Upper lobe of left lung (tissue), 6 donors: ENCODE measurements around the gene ADAP2. TPM values are rescaled to one million over a fixed set of nuclear protein-coding genes. Genes with fewer than 3 reads are reported as not detected.
"Not testable (repeated sequence)": the region's sequence is repeated elsewhere in the genome, so short reads cannot be mapped to it uniquely, and the experiment has no call there.

Experiments
- ATAC-seq, 2 donors: fragments of 200-7000 bp; cut with Tn5 transposase; one replicate each; pipeline ENCODE4 v1.9.1; 2022; ENCODE audit warnings: mild to moderate bottlenecking in 2 of 2, moderate library complexity in 2 of 2; ENCODE audit not compliant: low FRiP score in 2 of 2
- DNase-seq, 2 donors: peaks; one replicate each; pipeline ENCODE4 v3.0.0-alpha.2; 2019 to 2020
- H3K27ac ChIP-seq, 4 donors: fragments of 200-600 bp; sonication (generic); one replicate each; pipeline ENCODE4 v1.5.1; 2016 to 2019
- H3K27me3 ChIP-seq, 4 donors: fragments of 200-600 bp; sonication (generic); one replicate each; pipeline ENCODE4 v1.5.1; 2017 to 2019
- H3K36me3 ChIP-seq, 4 donors: fragments of 200-600 bp; sonication (generic); one replicate each; pipeline ENCODE4 v1.5.1; 2016 to 2019
- H3K4me1 ChIP-seq, 4 donors: fragments of 200-600 bp; sonication (generic); one replicate each; pipeline ENCODE4 v1.5.1; 2018 to 2019
- H3K4me3 ChIP-seq, 4 donors: fragments of 200-600 bp; sonication (generic); one replicate each; pipeline ENCODE4 v1.5.1; 2017 to 2019; ENCODE audit warnings: mild to moderate bottlenecking in 2 of 4, moderate library complexity in 1 of 4
- H3K9me3 ChIP-seq, 4 donors: fragments of 200-600 bp; sonication (generic); one replicate each; pipeline ENCODE4 v1.5.1; 2018 to 2019
- CTCF ChIP-seq, 6 experiments: fragments of 450-650 bp in 4 of 6; fragments of 200-600 bp in 2 of 6; sonication (generic) in 2 of 6; IDR thresholded peaks; one replicate each; pipeline ENCODE4 v1.5.1; 2016 to 2019; ENCODE audit warnings: antibody characterized with exemption in 6 of 6
- EP300 ChIP-seq, 4 donors: sonication (generic); formaldehyde crosslinking; IDR thresholded peaks; one replicate each; pipeline ENCODE4 v1.5.1; 2017; ENCODE audit warnings: antibody characterized with exemption in 4 of 4, control low read depth in 2 of 4
- POLR2A ChIP-seq, 4 donors: fragments of 450-650 bp; IDR thresholded peaks; one replicate each; pipeline ENCODE4 v1.5.1; 2016 to 2017; ENCODE audit warnings: antibody characterized with exemption in 4 of 4, mild to moderate bottlenecking in 2 of 4
- POLR2AphosphoS5 ChIP-seq, 2 donors: sonication (generic); formaldehyde crosslinking; IDR thresholded peaks; one replicate each; pipeline ENCODE4 v1.5.1; 2017; ENCODE audit warnings: antibody characterized with exemption in 2 of 2
- WGBS, 2 donors: methylation state at CpG; one replicate each; pipeline ENCODE4 v1.1.5; 2017 to 2018; 5-methylcytosine and 5-hydroxymethylcytosine counted together
- total RNA-seq, 6 donors: library from RNA; depleted of rRNA in 4 of 6; stranded (reverse); fragments of >200 nt in 4 of 6; gene quantifications; one replicate each; pipeline versions ENCODE4 v1.1.0 to v1.2.1, GENCODE V29; 2016 to 2021
- donor health status: DM: no; HTN: no; CAD: no; lungs with moderate emphysema.
- donor health status: DM: no; HTN: yes; CAD: no; lungs with severe emphysema.

Gene ADAP2
- total RNA-seq, 6 donors from 2014 or later: 15.8 to 54.5 (median 25.2) TPM

- TF ChIP-seq CTCF (IDR thresholded peaks at IDR 0.05) (peak in 2 of 6 experiments; percentile 11 to 25), POLR2A (IDR thresholded peaks at IDR 0.05) (peak in 2 of 4 donors; percentile 73 to 84), POLR2AphosphoS5 (IDR thresholded peaks at IDR 0.05) (peak; percentile 84 to 87), EP300 (IDR thresholded peaks at IDR 0.05) (no peak)
- 1 to 2% methylated on average over 23 to 37 of the region's 47 CpGs for WGBS, 2 donors
- Histone ChIP-seq H3K27me3 (no peaks in the 10 kb centered on the region), H3K36me3 (peaks cover 0 to 16% (median under 1%) of the 10 kb centered on the region in 4 donors), H3K27ac (peak within 1 kb of the TSS; percentile 91 to 95 (median 94)), H3K4me1 (peaks cover 11 to 25% (median 21%) of the 10 kb centered on the region in 4 donors), H3K4me3 (peak within 1 kb of the TSS; percentile 63 to 89 (median 76)), H3K9me3 (no peaks in the 10 kb centered on the region)
- ATAC-seq (peak; percentile 98 to 99), DNase-seq (peak; percentile 92 to 94)
These were observed 15.4 kb upstream of the ADAP2 start, which contains the start of gene TEFM for GRCh38 chr17:30906101-30906911. Gene TEFM (minus strand): TSS chr17:30906238. CDS start chr17:30906198, 40 bp downstream.

GRCh38 chr17:30908717-30909420, 12.9 kb upstream of the ADAP2 start:
- Histone ChIP-seq H3K27ac (no peak overlapping the region), H3K9me3 (no peaks in the 10 kb centered on the region), H3K27me3 (no peaks in the 10 kb centered on the region), H3K36me3 (peaks cover 0 to 3% (median 0%) of the 10 kb centered on the region in 4 donors), H3K4me3 (no peak overlapping the region), H3K4me1 (peaks cover 11 to 25% (median 21%) of the 10 kb centered on the region in 4 donors)
- DNase-seq: no peak
- TF ChIP-seq EP300 (IDR thresholded peaks at IDR 0.05) (no peak), POLR2A (IDR thresholded peaks at IDR 0.05) (no peak), POLR2AphosphoS5 (IDR thresholded peaks at IDR 0.05) (no peak), CTCF (IDR thresholded peaks at IDR 0.05) (no peak)
- no peak for ATAC-seq
- WGBS, 2 donors: 75 to 83% methylated on average over 3 of the region's 3 CpGs

GRCh38 chr17:30910151-30910550, 11.6 kb upstream of the ADAP2 start:
- not testable (repeated sequence) for H3K27ac ChIP-seq, H3K27me3 ChIP-seq, ATAC-seq, H3K4me3 ChIP-seq, H3K36me3 ChIP-seq, DNase-seq, H3K9me3 ChIP-seq
- H3K4me1 ChIP-seq: peaks cover 11 to 18% (median 16%) of the 10 kb centered on the region in 4 donors
- 96 to 97% methylated on average over 7 of the region's 7 CpGs for whole genome bisulfite sequencing, 2 donors

GRCh38 chr17:30913955-30914354, 7.8 kb upstream of the ADAP2 start:
- DNase-seq (no peak), ATAC-seq (no peak)
- H3K4me1 ChIP-seq: no peaks in the 10 kb centered on the region
- no peaks in the 10 kb centered on the region for H3K36me3 ChIP-seq
- H3K4me3 ChIP-seq: no peak overlapping the region
- TF ChIP-seq POLR2AphosphoS5 (IDR thresholded peaks at IDR 0.05): no peak
- TF ChIP-seq POLR2A (IDR thresholded peaks at IDR 0.05): no peak
- TF ChIP-seq EP300 (IDR thresholded peaks at IDR 0.05): no peak
- TF ChIP-seq CTCF (IDR thresholded peaks at IDR 0.05): no peak
- H3K27ac ChIP-seq: no peak overlapping the region
- H3K27me3 ChIP-seq: no peaks in the 10 kb centered on the region
- H3K9me3 ChIP-seq: no peaks in the 10 kb centered on the region

- H3K27me3 ChIP-seq: no peaks in the 10 kb centered on the region
- no peak for ATAC-seq
- H3K4me1 ChIP-seq: peaks cover 0 to 4% (median under 1%) of the 10 kb centered on the region in 4 donors
- no peaks in the 10 kb centered on the region for H3K9me3 ChIP-seq
- no peak overlapping the region for H3K27ac ChIP-seq
- H3K36me3 ChIP-seq: no peaks in the 10 kb centered on the region
- no peak overlapping the region for H3K4me3 ChIP-seq
- no peak for DNase-seq
- no peak for TF ChIP-seq POLR2A (IDR thresholded peaks at IDR 0.05)
- no peak for TF ChIP-seq EP300 (IDR thresholded peaks at IDR 0.05)
- TF ChIP-seq POLR2AphosphoS5 (IDR thresholded peaks at IDR 0.05): no peak
- no peak for TF ChIP-seq CTCF (IDR thresholded peaks at IDR 0.05)
- WGBS, 2 donors: 64 to 72% methylated on average over 5 of the region's 5 CpGs
These were observed 5.7 kb upstream of the ADAP2 start for GRCh38 chr17:30915833-30916611.
